H9 (cell line): ENCODE measurements around the gene PMM2. TPM values are rescaled to one million over a fixed set of nuclear protein-coding genes. Genes with fewer than 3 reads are reported as not detected.

Experiments
- DNase-seq: peaks from one replicate; pipeline ENCODE4 v3.0.0-alpha.2; 2017
- H2AFZ ChIP-seq: one replicate; pipeline ENCODE4 v1.6.1; 2013; ENCODE audit warnings: mild to moderate bottlenecking, low read length, control low read depth, moderate library complexity
- H2AK5ac ChIP-seq: 2 replicates; pipeline ENCODE4 v1.6.1; 2013; ENCODE audit warnings: low read length, control low read depth, mixed read lengths; ENCODE audit not compliant: insufficient read length
- H2BK120ac ChIP-seq: one replicate; pipeline ENCODE4 v1.6.1; 2013; ENCODE audit warnings: low read depth, mild to moderate bottlenecking, low read length, control low read depth, inconsistent platforms; ENCODE audit not compliant: poor library complexity, severe bottlenecking
- H2BK12ac ChIP-seq: 2 replicates; pipeline ENCODE4 v1.6.1; 2013; ENCODE audit warnings: low read length, control low read depth, mixed read lengths, low read depth; ENCODE audit not compliant: insufficient read length
- H2BK15ac ChIP-seq: 2 replicates; pipeline ENCODE4 v1.6.1; 2013; ENCODE audit warnings: low read depth, low read length, control low read depth
- H2BK20ac ChIP-seq: one replicate; pipeline ENCODE4 v1.6.1; 2013; ENCODE audit warnings: low read depth, mild to moderate bottlenecking, low read length, control low read depth, inconsistent platforms; ENCODE audit not compliant: poor library complexity, severe bottlenecking
- H2BK5ac ChIP-seq: 2 replicates; pipeline ENCODE4 v1.6.1; 2013; ENCODE audit warnings: low read length, control low read depth, mixed read lengths; ENCODE audit not compliant: insufficient read length
- H3K14ac ChIP-seq: 2 replicates; pipeline ENCODE4 v1.6.1; 2013; ENCODE audit warnings: low read length, control low read depth; ENCODE audit not compliant: insufficient read depth
- H3K18ac ChIP-seq: 2 replicates; pipeline ENCODE4 v1.6.1; 2013; ENCODE audit warnings: low read depth, mild to moderate bottlenecking, mixed read lengths, low read length, control low read depth; ENCODE audit not compliant: insufficient read length
- H3K23ac ChIP-seq: 2 replicates; pipeline ENCODE4 v1.6.1; 2013; ENCODE audit warnings: low read length, control low read depth, mixed read lengths, low read depth; ENCODE audit not compliant: insufficient read length
- H3K23me2 ChIP-seq: 2 replicates; pipeline ENCODE4 v1.6.1; 2013; ENCODE audit warnings: low read depth, mild to moderate bottlenecking, mixed read lengths, low read length, control low read depth; ENCODE audit not compliant: insufficient read length, poor library complexity, severe bottlenecking
- H3K27ac ChIP-seq: 2 replicates; pipeline ENCODE4 v1.5.1; 2013; ENCODE audit warnings: low read length, control low read depth, mixed read lengths, low read depth; ENCODE audit not compliant: insufficient read length
- H3K27me3 ChIP-seq: 2 replicates; pipeline ENCODE4 v1.6.1; 2013; ENCODE audit warnings: low read length, control low read depth, inconsistent platforms; ENCODE audit not compliant: insufficient read depth
- H3K4ac ChIP-seq: 2 replicates; pipeline ENCODE4 v1.6.1; 2013; ENCODE audit warnings: low read depth, mild to moderate bottlenecking, control low read depth, inconsistent platforms, low read length, moderate library complexity
- H3K4me1 ChIP-seq: 2 replicates; pipeline ENCODE4 v1.6.1; 2013; ENCODE audit warnings: low read length, control low read depth, inconsistent platforms; ENCODE audit not compliant: insufficient read depth
- H3K4me2 ChIP-seq: 2 replicates; pipeline ENCODE4 v1.6.1; 2013; ENCODE audit warnings: low read length, control low read depth, mixed read lengths; ENCODE audit not compliant: insufficient read length, insufficient read depth
- H3K56ac ChIP-seq: 2 replicates; pipeline ENCODE4 v1.6.1; 2013; ENCODE audit warnings: low read depth, mild to moderate bottlenecking, mixed read lengths, low read length, control low read depth; ENCODE audit not compliant: insufficient read length
- H3K79me1 ChIP-seq: 2 replicates; pipeline ENCODE4 v1.6.1; 2013; ENCODE audit warnings: low read depth, mild to moderate bottlenecking, moderate library complexity, low read length, control low read depth, inconsistent platforms; ENCODE audit not compliant: insufficient read depth, poor library complexity, severe bottlenecking
- H3K79me2 ChIP-seq: 2 replicates; pipeline ENCODE4 v1.6.1; 2013; ENCODE audit warnings: low read length, control low read depth, inconsistent platforms; ENCODE audit not compliant: insufficient read depth
- H3K9ac ChIP-seq: 2 replicates; pipeline ENCODE4 v1.6.1; 2013; ENCODE audit warnings: low read length, control low read depth, mixed read lengths; ENCODE audit not compliant: insufficient read length; ENCODE audit errors: extremely low read depth
- H3K9me3 ChIP-seq: one replicate; pipeline ENCODE4 v1.6.1; 2013; ENCODE audit warnings: low read depth, low read length, inconsistent platforms; ENCODE audit not compliant: control insufficient read depth
- H3T11ph ChIP-seq: one replicate; pipeline ENCODE4 v1.6.1; 2013; ENCODE audit warnings: mild to moderate bottlenecking, low read length, control low read depth, inconsistent platforms
- H4K20me1 ChIP-seq: one replicate; pipeline ENCODE4 v1.6.1; 2013; ENCODE audit not compliant: control insufficient read depth, insufficient read length, insufficient read depth
- H4K5ac ChIP-seq: 2 replicates; pipeline ENCODE4 v1.6.1; 2013; ENCODE audit warnings: low read depth, mild to moderate bottlenecking, mixed read lengths, low read length, control low read depth; ENCODE audit not compliant: insufficient read length
- H4K8ac ChIP-seq: replicated peaks from 2 replicates; pipeline ENCODE4 v1.6.1; 2013; ENCODE audit warnings: low read length, control low read depth, mixed read lengths, low read depth; ENCODE audit not compliant: insufficient read length
- H4K91ac ChIP-seq: 2 replicates; pipeline ENCODE4 v1.6.1; 2013; ENCODE audit warnings: low read depth, mild to moderate bottlenecking, moderate library complexity, mixed read lengths, low read length, control low read depth; ENCODE audit not compliant: insufficient read length
- H3K27ac Mint-ChIP-seq, 3 experiments: 2 replicates in 2 of 3; 3 replicates in 1 of 3; pipeline ENCODE4 v1.8.0; 2020 to 2021; ENCODE audit warnings: mixed read lengths in 3 of 3, mild to moderate bottlenecking in 1 of 3, moderate library complexity in 1 of 3
- H3K27me3 Mint-ChIP-seq: 2 replicates; pipeline ENCODE4 v1.8.0; 2021; ENCODE audit warnings: low read depth, mild to moderate bottlenecking, moderate library complexity, mixed read lengths
- H3K36me3 Mint-ChIP-seq, 3 experiments: 2 replicates in 2 of 3; 3 replicates in 1 of 3; pipeline ENCODE4 v1.8.0; 2020 to 2021; ENCODE audit warnings: low read depth in 3 of 3, mixed read lengths in 3 of 3; ENCODE audit not compliant: insufficient read depth in 1 of 3
- H3K4me1 Mint-ChIP-seq, 2 experiments: 2 replicates each; pipeline ENCODE4 v1.8.0; 2020; ENCODE audit warnings: mixed read lengths in 2 of 2
- H3K4me3 Mint-ChIP-seq, 2 experiments: 2 replicates in 1 of 2; 3 replicates in 1 of 2; pipeline ENCODE4 v1.8.0; 2020 to 2021; ENCODE audit warnings: mild to moderate bottlenecking in 2 of 2, mixed read lengths in 2 of 2, moderate library complexity in 1 of 2
- H3K9me3 Mint-ChIP-seq, 2 experiments: 2 replicates in 1 of 2; 3 replicates in 1 of 2; pipeline ENCODE4 v1.8.0; 2020; ENCODE audit warnings: mild to moderate bottlenecking in 2 of 2, mixed read lengths in 2 of 2, moderate library complexity in 1 of 2
- WGBS: extraction: QIAGEN DNeasy Blood & Tissue Kit; methylation state at CpG from one replicate; pipeline ENCODE4 v1.1.7; 2013; ENCODE audit warnings: missing lambda C conversion rate, low lambda C conversion rate, mixed read lengths; ENCODE audit not compliant: insufficient read length; ENCODE audit errors: extremely low coverage; 5-methylcytosine and 5-hydroxymethylcytosine counted together
- total RNA-seq: library from RNA; stranded (reverse); gene quantifications from 2 replicates; pipeline ENCODE4 v1.2.1, GENCODE V29; 2021
- TF ChIP-seq, protein P1 (sequence below): fragments of 200-600 bp; sonication (generic); conservative IDR thresholded peaks from 3 replicates; pipeline ENCODE4 v1.8.0; 2021; ENCODE audit warnings: antibody characterized with exemption, mild to moderate bottlenecking

The PMM2 gene
- total RNA-seq, 1 experiment from 2014 or later: 82.7 TPM

DNA sequence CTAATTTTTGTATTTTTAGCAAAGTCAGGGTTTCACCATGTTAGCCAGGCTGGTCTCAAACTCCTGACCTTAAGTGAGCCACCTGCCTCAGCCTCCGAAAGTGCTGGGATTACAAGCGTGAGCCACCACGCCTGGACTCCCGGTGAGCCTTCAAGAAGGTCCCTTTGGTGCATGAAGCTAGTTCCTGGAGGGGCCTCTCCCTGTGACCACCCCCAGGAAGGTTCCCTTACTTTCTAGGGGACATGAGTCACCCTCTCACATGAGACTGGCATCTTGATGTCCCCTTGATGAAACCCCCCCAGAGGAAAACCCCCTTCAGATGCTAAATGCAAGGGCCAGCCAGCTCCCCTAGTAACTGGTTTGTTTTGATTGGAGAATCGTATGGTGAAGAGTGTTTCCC lies 58.3 kb downstream of the PMM2 start:
- Histone ChIP-seq H2BK15ac (no peak overlapping the region), H4K8ac (no peak overlapping the region), H3K23me2 (no peaks in the 10 kb centered on the region), H3T11ph (no peak overlapping the region), H2AFZ (no peak overlapping the region), H3K23ac (no peak overlapping the region), H3K18ac (no peak overlapping the region), H2BK120ac (no peak overlapping the region), H4K91ac (no peak overlapping the region), H3K14ac (no peak overlapping the region), H3K27me3 (no peaks in the 10 kb centered on the region), H3K79me2 (peaks cover 6% of the 10 kb centered on the region; the same call in 1 of the 2 replicates), H2BK20ac (no peak overlapping the region), H3K4me2 (no peak overlapping the region), H3K9ac (no peak overlapping the region), H3K27ac (no peak overlapping the region), H2BK12ac (no peak overlapping the region), H3K9me3 (no peaks in the 10 kb centered on the region), H4K20me1 (peaks cover 2% of the 10 kb centered on the region), H3K56ac (no peak overlapping the region), H2AK5ac (no peak overlapping the region), H3K4me1 (no peaks in the 10 kb centered on the region), H2BK5ac (no peak overlapping the region), H4K5ac (no peak overlapping the region), H3K4ac (no peak overlapping the region), H3K79me1 (peaks cover 3% of the 10 kb centered on the region)
- WGBS: no CpG with 5 or more reads among the region's 5 CpGs
- H3K4me3 Mint-ChIP-seq: no peak overlapping the region
- peaks cover 0 to 3% of the 10 kb centered on the region in 2 experiments; a peak in 2 of 5 replicates for H3K9me3 Mint-ChIP-seq
- H3K27me3 Mint-ChIP-seq: no peaks in the 10 kb centered on the region; the same call in 1 of the 2 replicates
- peaks cover 51 to 85% (median 74%) of the 10 kb centered on the region in 3 experiments for H3K36me3 Mint-ChIP-seq
- H3K4me1 Mint-ChIP-seq: peaks cover 16 to 28% of the 10 kb centered on the region in 2 experiments
- H3K27ac Mint-ChIP-seq: peak overlapping the region in 2 of 3 experiments; percentile 61 to 82; a peak in 2 of 7 replicates
- TF ChIP-seq, protein P1, sequence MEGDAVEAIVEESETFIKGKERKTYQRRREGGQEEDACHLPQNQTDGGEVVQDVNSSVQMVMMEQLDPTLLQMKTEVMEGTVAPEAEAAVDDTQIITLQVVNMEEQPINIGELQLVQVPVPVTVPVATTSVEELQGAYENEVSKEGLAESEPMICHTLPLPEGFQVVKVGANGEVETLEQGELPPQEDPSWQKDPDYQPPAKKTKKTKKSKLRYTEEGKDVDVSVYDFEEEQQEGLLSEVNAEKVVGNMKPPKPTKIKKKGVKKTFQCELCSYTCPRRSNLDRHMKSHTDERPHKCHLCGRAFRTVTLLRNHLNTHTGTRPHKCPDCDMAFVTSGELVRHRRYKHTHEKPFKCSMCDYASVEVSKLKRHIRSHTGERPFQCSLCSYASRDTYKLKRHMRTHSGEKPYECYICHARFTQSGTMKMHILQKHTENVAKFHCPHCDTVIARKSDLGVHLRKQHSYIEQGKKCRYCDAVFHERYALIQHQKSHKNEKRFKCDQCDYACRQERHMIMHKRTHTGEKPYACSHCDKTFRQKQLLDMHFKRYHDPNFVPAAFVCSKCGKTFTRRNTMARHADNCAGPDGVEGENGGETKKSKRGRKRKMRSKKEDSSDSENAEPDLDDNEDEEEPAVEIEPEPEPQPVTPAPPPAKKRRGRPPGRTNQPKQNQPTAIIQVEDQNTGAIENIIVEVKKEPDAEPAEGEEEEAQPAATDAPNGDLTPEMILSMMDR: no peak
- DNase-seq: no peak
